NK-92 (cell line): Measurements from ENCODE around the gene HPGDS.
"Not testable (repeated sequence)": the region's sequence is repeated elsewhere in the genome, so short reads cannot be mapped to it uniquely, and the experiment has no call there.

ENCODE experiments used
- DNase-seq: peaks from one replicate; lab custom pipeline; 2025; ENCODE audit not compliant: unreplicated experiment; lab: John Stamatoyannopoulos, UW

HPGDS gene

DNA sequence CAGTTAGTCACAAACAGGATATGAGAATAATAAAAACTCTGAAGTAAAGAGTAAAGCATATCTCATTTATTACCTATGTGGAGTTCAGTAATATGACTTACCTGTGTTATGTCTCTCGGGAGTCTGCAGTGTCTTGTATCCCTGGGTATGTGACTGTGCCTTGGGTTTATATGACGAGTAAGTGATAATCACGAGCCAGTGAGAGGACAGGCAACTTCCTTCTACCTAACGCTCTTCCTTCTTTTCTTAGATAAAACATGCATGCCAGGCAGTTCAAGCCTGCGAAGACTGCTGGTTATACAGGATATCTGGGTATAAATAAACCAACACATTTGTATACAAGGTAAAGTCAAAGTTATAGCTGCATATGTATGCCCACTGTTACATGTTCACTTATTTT lies at the start of gene HPGDS:
TSS of gene HPGDS (minus strand) at position 143 of the 400 bp plus-strand sequence. CDS start 8,207 bp downstream, outside the sequence.
- DNase-seq = no peak

DNA sequence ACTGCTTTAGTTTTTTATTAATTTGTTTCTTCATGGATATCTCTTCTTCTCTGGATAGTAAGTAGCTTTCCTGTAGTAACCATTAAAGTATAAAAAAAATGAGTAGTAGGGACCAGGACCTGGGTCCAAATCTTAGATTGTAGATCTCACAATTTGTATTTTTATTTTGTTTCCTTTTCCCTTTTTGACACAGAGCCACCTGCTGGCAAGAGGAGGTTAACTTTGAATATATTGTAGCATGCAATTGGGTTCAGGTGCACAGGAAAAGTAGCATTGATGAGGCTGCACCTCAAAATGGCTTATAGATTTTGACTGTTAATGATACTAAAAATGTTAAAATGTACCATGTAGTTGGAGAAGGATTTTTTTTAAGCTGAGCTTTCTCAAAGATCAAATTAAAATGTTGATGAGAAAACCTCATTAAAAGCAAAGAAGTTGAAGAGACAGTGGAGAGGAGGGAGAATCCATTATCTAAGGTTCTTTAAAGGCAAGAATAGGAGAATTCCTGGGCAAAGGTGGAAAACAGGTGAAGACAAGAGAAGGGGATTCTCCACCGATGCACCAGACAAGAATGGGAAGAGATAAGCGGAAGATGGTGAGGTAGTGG lies 48.3 kb upstream of the HPGDS start:
- no peak for DNase-seq

DNA sequence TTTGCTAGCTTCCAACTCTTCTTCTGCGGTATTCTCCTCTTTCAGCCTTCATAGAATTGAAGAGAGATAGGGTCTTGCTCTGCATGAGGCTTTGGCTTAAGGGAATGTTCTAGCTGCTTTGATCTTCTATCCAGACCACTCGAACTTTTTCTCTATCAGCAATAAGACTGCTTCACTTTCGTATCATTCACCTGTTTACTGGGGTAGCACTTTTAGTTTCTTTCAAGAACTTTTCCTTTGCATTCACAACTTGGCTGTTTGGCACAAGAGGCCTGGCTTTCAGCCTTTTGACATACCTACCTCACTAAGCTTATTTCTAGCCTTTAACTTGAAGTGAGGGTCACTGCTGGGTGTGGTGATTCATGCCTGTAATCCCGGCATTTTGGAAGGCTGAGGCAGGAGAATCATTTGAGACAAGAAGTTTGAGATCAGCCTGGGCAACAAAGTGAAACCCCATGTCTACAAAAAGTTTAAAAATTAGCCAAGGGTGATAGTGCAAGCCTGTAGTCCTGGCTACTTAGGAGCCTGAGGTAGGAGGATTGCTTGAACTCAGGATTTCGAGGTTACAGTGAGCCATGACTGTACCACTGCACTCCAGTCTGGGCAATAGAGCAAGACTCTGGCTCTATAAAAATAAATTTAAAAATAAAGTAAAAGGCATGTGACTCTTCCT lies 47.1 kb upstream of the HPGDS start:
- no peak for DNase-seq

DNA sequence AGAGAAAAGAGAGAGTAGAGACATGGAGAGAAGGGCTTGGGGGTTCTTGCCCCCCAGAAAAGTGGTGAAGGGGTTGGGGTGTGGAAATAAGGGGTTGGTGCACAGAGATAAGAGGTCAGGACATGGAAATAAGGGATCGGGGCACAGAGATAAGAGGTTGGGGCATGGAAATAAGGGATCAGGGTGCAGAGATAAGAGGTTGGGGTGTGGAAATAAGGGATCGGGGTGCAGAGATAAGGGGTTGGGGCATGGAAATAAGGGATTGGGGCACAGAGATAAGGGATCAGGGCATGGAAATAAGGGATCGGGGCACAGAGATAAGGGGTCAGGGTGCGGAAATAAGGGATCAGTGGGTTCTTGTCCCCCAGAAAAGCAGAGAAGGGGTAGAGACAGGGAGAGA lies 45.3 kb upstream of the HPGDS start:
- DNase-seq = not testable (repeated sequence)

DNA sequence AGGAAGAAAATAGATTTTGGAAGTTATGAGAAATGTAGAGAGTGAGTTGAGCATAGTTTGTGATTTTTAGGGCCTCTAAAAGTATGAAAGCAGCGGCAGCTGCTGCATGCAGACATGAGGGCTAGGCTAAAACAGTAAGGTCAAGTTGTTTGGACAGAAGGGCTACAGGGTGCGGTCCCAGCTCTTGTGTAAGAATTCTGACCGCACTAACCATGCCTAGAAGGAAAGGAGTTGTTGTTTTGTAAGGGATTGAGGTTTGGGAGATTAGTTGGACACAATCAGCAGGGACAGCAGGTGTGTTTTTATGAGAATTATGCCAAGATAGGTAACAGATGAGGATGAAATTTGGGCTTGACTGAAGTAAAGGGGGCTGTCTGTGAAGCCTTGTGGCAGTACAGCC lies 42.8 kb upstream of the HPGDS start:
- DNase-seq = not testable (repeated sequence)

DNA sequence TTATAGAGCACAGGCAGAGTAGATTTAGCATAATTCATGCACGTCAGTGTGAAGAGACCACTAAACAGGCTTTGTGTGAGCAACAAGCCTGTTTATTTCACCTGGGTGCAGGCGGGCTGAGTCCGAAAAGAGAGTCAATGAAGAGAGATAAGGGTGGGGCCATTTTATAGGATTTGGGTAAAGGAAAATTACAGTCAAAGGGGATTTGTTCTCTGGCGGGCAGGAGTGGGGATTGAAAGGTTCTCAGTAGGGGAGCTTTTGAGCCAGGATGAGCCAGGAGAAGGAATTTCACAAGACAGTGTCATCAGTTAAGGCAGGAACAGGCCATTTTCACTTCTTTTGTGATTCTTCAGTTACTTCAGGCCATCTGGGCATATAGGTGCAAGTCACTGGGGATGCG lies 40.3 kb upstream of the HPGDS start:
- not testable (repeated sequence) for DNase-seq

DNA sequence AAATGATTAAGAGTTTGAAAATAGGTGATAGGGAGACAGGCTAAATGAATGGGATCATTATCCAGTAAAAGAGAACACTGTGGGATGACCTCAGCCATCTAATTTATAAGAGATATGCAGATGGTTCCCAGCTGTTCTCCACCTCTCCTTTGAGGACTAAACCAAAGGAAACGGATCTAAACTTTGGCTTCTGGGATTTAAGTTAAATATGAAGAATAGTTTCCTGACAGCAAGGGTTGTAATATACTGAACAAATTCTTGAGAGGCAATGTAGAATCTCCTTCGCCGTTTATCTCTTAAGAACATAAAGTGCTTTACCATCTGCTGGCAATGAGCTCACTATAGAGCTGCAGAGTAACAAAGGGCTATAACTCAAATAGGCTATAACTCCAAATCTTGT lies 35.4 kb upstream of the HPGDS start:
- DNase-seq = no peak

DNA sequence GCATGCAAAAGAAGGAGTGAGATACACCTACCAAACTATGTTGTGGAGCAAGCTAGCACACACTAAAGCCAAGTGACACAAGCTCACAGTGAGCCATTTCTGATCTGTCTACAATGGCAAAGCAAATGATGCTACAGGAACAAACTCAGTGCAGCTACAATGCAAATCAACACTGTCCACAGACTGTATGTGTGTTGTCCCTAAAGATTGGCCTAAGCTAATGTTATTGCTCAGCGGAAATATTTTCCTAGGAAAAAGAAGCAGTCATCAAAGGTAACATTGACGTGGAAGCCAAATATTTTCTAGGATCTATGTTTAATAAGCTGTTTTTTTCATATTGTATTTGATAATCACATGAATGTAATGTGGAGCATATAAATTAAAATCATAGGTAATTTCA lies 34.7 kb upstream of the HPGDS start:
- DNase-seq = no peak

DNA sequence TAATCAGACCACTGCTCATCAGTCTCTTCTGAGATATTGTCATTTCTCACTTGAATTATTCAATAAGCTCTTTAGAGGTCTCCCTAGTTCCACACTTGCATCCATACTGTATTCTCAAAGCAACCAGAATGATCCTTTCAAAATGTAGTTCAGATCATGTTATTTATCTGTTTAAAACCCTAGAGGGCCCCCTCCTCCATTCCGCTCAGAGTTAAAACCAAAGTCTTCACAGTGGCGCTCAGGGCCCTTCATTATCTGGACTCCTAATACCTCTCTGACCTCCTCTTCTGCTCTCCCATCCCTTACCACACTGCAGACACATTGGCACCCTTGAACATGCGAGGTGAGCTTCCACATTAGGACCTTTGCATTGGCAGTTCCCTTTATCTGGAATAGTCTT lies 32.7 kb upstream of the HPGDS start:
- DNase-seq = no peak

DNA sequence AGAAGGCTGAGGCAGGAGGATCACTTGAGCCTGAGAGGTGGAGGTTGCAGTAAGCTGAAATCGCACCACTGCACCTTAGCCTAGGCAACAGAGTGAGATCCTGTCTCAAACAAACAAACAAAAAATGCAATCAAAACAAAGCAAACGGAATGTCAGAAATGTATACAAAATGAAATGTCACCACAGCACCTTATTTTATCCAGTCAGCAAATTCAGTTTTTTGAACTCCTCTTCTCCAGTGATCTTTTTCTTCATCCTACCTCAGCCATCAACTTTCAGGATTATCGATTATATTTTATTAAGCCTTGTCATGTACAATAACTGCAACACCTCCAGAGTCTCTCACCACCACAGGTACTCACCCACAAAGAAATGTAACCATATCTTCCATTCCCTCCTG lies 31.1 kb upstream of the HPGDS start:
- DNase-seq = no peak

DNA sequence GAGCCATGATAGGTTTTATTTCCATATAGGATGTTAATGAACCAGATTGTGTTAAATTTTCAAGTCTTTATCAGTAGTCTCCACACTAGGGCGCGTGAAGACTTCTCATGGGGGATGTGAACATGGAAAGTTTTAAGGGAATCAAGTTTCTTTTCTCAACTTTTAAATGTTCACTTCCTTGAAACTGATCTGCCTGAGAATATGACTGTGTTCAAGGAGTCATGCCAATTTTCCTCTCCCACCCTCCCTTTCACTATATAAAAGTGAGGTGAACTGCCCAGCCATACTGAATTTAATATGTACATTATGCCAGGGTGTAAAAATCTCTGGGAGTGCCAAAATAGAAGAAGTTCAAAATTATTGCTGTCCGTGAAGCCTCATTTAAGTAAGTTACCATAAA lies 30.4 kb upstream of the HPGDS start:
- no peak for DNase-seq

DNA sequence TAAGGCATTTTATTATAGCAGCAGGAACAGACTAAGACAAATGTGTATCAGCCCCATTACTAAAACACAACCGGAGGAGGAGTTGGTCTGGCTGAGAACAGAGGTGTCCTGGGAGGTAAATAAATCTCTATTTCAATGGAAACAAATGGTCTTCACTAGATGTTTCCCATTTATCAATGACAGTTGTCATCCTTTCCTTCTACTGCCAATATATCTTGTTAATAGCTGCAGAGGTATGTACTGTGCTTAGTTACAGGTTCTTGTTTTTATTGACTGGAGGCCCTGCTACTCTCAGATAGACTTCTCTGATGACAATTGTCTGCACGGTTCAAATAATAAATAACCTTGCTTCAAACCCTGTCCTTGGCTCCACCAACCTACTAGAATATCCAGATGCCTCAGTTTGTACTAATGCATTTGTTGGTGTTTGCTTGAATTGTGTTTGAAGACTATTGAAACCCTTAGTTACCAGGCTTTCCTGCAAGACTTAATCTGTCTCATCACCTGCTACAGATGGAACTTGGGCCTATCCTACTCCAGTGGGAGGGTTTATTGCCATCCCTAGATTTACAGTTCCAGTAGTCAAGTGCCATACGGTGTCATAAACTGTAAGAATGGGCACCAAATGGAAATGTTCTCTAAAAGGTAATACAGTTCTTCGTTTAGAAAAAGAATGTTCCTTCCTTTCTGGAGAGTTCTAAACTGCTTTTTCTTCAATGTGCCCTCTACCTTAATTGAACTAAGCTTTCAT lies 29.8 kb upstream of the HPGDS start:
- no peak for DNase-seq

DNA sequence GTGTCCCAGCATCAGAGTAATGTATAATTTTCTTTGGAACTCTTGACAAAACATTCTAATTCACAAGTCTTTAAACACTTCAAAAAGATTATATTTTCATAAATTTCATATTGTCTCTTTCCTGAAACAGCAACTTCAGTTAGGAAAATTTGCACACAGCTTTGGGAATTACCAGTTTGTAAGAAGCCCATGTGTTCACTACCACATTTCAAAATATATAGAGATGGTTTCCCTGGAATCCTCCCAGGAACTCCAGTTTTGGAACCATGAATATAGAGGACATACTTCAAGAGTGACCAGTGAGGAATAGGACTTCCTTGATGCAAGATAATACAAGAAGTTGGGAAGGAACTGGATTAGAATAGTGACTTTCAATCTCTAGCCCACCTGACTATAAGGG lies 28.7 kb upstream of the HPGDS start:
- no peak for DNase-seq

DNA sequence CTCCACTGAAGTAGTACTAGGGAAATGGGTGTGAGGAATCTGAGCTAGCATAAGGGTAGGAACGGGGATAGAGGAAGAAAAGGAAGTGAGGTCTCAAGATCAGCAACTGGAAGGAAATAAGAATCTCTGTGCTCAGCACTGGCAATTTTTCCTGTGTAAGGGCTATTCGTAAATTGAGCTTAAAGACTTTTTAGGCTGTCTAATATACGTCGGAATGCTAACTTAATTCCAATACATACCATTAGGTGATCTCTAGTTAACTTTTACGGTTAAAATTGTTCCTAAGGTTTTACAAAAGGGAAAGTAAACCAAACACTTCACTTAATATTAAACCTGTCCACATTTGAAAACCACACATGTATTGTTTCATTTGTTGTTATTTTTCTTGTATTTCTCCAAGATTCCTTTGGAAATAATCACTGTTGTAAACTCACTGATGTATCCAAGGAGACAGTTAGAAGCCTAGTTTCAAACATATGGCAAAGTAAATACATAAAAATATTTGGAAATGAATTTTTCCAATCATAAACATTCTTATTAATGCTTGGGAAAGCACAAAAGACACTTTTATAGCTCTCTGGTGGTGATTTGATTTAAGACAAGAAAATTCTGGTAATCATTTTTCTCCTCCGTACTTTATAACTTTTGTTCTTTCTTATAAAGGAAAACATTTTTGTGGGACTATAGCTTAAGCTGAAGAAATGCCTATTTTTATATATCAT lies 28.1 kb upstream of the HPGDS start:
- no peak for DNase-seq

DNA sequence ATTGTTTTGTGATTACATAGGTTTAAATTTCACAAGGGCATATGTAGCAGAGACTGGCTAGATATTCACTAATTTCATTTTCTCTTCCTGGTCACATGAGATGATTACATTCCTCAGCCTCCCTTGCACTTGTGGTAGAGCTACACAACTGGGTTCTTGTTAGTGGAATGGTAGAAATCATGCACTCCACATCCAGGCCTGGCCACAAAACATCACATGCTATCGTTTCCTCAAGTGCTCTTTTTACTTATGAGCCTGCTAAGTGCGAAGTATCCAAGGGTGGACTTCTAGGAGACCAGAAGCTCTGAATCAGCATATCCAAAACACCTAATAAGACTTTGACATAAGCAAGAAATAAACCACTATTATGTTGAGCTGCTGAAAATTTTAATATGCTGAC lies 26.4 kb upstream of the HPGDS start:
- DNase-seq = no peak

DNA sequence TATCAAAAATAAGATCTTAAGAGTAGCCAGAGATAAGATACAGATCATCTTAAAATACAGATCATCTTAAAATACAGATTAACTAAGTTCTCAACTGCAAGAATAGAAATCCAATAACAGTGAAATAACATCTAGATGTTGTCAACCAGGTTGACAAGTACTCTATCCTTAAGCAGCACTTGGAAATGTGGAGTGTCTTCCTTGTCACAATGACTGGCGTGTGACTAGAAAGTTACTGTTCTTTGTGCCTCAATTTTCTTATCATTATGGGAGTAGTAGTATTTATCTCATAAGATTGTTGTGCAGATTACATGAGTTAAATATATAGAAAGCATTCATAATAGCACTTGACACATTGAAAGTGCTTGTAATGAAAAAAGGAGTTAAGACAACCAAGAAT lies 25.8 kb upstream of the HPGDS start:
- no peak for DNase-seq

DNA sequence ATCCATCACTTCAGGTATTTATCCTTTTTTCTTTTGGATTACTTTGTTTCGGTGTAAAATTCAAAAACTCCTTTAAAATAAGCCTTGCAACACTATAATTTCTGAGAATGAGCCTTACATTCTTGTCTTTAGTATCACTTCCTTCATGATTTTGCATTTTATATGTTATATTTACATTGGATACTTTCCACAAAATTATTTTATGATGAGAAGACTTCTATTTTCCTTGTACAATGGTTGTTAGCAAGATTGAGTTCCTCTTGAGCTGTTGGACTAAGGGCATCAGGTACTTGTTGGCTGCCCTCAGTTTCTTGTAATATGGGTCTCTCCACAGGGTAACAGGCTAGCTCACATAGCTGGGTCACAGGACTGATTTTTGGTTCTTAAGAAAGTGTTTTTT lies 22.7 kb upstream of the HPGDS start:
- no peak for DNase-seq

DNA sequence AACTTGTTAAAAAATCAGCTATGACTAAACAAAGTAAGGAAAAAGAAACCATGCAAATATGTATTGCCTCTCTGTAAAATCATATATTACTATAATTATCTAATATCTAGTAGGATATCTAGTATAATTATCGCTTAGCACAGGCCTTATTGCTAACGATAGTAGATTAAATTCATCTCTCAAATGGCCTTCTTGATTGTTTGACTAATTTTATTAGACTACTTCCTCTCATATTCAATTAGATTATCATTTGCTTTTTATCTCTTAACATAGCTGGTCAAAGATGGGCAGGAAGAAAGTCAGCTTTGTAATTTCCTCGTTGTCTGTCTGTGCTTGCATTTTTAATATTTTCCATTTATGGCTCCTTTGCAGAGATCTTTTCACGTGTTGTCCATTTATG lies 21.9 kb upstream of the HPGDS start:
- DNase-seq = no peak

DNA sequence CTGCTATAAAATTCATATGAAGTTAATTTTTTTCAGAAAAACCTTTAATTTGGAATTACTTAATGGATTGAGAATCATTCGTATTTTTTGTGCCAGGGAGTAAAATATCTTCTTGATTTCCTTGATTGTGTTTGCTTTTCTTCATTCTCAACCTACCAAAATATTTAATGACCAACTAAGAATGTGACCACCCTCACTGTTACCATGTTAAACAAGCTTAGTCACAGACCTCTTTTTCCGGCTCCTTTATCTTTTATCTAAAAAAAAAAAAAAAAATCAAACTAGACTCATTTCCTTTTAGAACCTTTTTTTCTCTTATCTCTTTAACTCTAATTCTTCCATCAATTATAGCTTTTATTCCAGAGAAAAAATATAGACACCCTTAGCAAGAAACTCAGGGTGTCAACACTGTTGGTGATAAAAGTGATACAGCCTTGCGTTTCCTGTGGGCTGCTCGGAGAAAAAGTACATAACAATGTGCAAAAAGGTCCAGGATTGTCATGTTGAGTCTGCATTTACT lies 20.6 kb upstream of the HPGDS start:
- DNase-seq = no peak

DNA sequence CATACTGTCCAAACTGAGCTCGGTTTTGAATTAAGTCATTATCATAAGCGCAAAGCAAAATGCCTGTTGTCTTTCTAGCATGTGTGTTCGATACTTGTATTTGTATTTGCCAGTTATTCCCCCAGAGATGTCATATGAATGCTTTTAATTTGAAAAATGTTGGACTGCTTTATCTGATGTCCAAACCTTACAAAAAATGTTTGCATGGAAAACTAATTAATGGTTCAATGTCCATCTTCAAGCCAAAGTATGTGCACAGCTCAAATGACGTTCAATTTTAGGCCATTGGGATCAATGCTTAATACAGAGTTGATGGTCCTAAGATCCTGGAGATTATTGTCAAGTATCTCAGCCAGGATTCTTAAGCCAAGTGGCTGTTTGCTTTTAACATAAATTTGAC lies 17.2 kb upstream of the HPGDS start:
- no peak for DNase-seq

DNA sequence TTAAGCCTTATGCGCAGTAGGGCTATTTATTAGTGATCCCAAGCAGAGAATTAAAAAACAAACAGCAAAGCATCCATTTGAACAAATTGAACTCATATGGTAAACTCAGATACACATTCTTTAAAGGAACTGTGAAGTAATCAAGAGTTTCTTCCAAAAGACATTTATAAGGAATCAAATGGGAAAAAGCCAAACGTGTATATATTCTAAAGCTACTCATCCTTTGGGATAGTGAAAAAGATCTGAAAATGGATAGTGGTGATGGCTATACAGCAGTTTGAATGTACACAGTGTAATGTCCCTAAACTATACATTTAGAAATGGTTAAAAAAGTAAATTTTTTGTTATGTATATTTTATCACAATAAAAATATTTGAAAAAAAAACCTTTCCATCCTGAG lies 16.6 kb upstream of the HPGDS start:
- no peak for DNase-seq

DNA sequence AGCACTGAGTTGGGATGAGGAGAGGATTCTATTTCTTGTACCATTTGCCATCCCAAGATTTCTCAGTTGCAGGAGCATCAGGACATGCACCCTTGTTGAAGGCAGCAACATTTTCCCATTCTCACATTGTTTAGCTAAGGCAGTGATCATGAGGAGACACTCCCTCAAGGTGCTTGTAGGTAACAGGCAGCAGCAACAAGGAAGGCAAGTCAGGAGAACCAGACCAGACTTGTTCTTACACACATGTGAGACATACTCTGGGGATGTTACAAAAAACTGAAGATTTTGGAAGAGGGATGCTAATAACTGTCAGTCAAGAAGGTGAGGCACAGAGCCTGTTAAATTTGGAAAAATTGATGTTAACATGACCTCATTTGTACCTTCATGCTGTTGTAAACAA lies 15.5 kb upstream of the HPGDS start:
- no peak for DNase-seq
